ENCODE measurements around the gene RTEL1. TPM values are rescaled to one million over a fixed set of nuclear protein-coding genes. Genes with fewer than 3 reads are reported as not detected.

Gene RTEL1
- total and polyA plus RNA-seq, 7 donors: 3.6 to 44.3 (median 22.4) TPM

GRCh38 chr20:63741676-63742380 lies 83.7 kb downstream of the RTEL1 start:
- peak; percentile 68 for DNase-seq
- TF ChIP-seq POLR2AphosphoS5 (IDR thresholded peaks at IDR 0.05) (no peak), CTCF (IDR thresholded peaks at IDR 0.05) (no peak), POLR2A (IDR thresholded peaks at IDR 0.05) (no peak), EP300 (IDR thresholded peaks at IDR 0.05) (no peak)

GRCh38 chr20:63742381-63743024 lies 84.4 kb downstream of the RTEL1 start:
- H3K27me3 ChIP-seq: peaks cover 0 to 8% (median 0%) of the 10 kb centered on the region in 3 donors
- DNase-seq: no peak
- no peaks in the 10 kb centered on the region for H3K9me3 ChIP-seq
- H3K27ac ChIP-seq: peak overlapping the region; percentile 27 to 96 (median 93)
- H3K36me3 ChIP-seq: peaks cover 11 to 20% (median 15%) of the 10 kb centered on the region in 4 donors
- no peak overlapping the region for H3K4me3 ChIP-seq
- 90 to 92% methylated on average over 37 of the region's 37 CpGs for WGBS, 2 donors
- H3K4me1 ChIP-seq: peaks cover 0 to 37% (median 34%) of the 10 kb centered on the region in 4 donors
- no peak for TF ChIP-seq POLR2A (IDR thresholded peaks at IDR 0.05)
- no peak for TF ChIP-seq POLR2AphosphoS5 (IDR thresholded peaks at IDR 0.05)
- no peak for TF ChIP-seq CTCF (IDR thresholded peaks at IDR 0.05)
- no peak for TF ChIP-seq EP300 (IDR thresholded peaks at IDR 0.05)
- intact Hi-C loops (cut with DNase I): loop anchor here (5.0 kb wide), 1 partner anchor 525 kb away; the partner anchor contains the start of gene YTHDF1

More at GRCh38 chr20:63741676-63742380, 83.7 kb downstream of the RTEL1 start:
- no peaks in the 10 kb centered on the region for H3K9me3 ChIP-seq
- intact Hi-C loops (cut with DNase I): loop anchor here (2.0 to 5.0 kb wide), 2 partner anchors 115 to 525 kb away; partner anchors contain the start of genes GMEB2 and YTHDF1
- WGBS, 2 donors: 86 to 90% methylated on average over 30 of the region's 30 CpGs
- H3K4me1 ChIP-seq: peaks cover 0 to 43% (median 36%) of the 10 kb centered on the region in 4 donors
- H3K27ac ChIP-seq: peak overlapping the region; percentile 91 to 96 (median 96)
- peak overlapping the region in 3 of 4 donors; percentile 65 to 71 (median 66) for H3K4me3 ChIP-seq
- peaks cover 11 to 20% (median 15%) of the 10 kb centered on the region in 4 donors for H3K36me3 ChIP-seq
- peaks cover 0 to 10% (median 0%) of the 10 kb centered on the region in 3 donors for H3K27me3 ChIP-seq

GRCh38 chr20:63743210-63743970 lies 85.3 kb downstream of the RTEL1 start:
- Histone ChIP-seq H3K36me3 (peaks cover 11 to 20% (median 15%) of the 10 kb centered on the region in 4 donors), H3K4me1 (peaks cover 0 to 28% (median 25%) of the 10 kb centered on the region in 4 donors), H3K27me3 (no peaks in the 10 kb centered on the region), H3K4me3 (no peak overlapping the region), H3K9me3 (no peaks in the 10 kb centered on the region), H3K27ac (no peak overlapping the region)
- 89 to 90% methylated on average over 31 of the region's 31 CpGs for WGBS, 2 donors
- TF ChIP-seq POLR2A (IDR thresholded peaks at IDR 0.05) (no peak), EP300 (IDR thresholded peaks at IDR 0.05) (no peak), POLR2AphosphoS5 (IDR thresholded peaks at IDR 0.05) (no peak), CTCF (IDR thresholded peaks at IDR 0.05) (no peak)
- intact Hi-C loops (cut with DNase I): loop anchor here (5.0 kb wide), 1 partner anchor 526 kb away; the partner anchor contains the start of gene YTHDF1
- DNase-seq: peak; percentile 66

GRCh38 chr20:63744158-63744557 lies 86.0 kb downstream of the RTEL1 start:
- 69 to 76% methylated on average over 4 of the region's 4 CpGs for WGBS, 2 donors

More at GRCh38 chr20:63744158-63744557, 86.0 kb downstream of the RTEL1 start:
- Histone ChIP-seq H3K36me3 (peaks cover 11 to 20% (median 15%) of the 10 kb centered on the region in 4 donors), H3K27me3 (no peaks in the 10 kb centered on the region), H3K4me3 (no peak overlapping the region), H3K9me3 (no peaks in the 10 kb centered on the region), H3K27ac (no peak overlapping the region), H3K4me1 (peaks cover 0 to 21% (median 17%) of the 10 kb centered on the region in 4 donors)
- intact Hi-C loops (cut with DNase I): loop anchor here (5.0 kb wide), 1 partner anchor 527 kb away; the partner anchor contains the start of gene YTHDF1
- TF ChIP-seq POLR2AphosphoS5 (IDR thresholded peaks at IDR 0.05) (no peak), EP300 (IDR thresholded peaks at IDR 0.05) (no peak), CTCF (IDR thresholded peaks at IDR 0.05) (no peak), POLR2A (IDR thresholded peaks at IDR 0.05) (no peak)
- no peak for DNase-seq
